Smooth muscle cell (in vitro differentiated cells): Measurements from ENCODE around the gene TRIM24. TPM values are rescaled to one million over a fixed set of nuclear protein-coding genes. Genes with fewer than 3 reads are reported as not detected.

Experiments used
- DNase-seq: peaks from one replicate; lab custom pipeline; 2025; ENCODE audit not compliant: unreplicated experiment; lab: John Stamatoyannopoulos, UW
- H2AFZ ChIP-seq: fragments of 200-600 bp; sonication (generic); 2 replicates; pipeline ENCODE4 v1.6.0; 2016; ENCODE audit warnings: antibody characterized with exemption, low read depth, mild to moderate bottlenecking
- H3F3A ChIP-seq: fragments of 200-600 bp; sonication (generic); 2 replicates; pipeline ENCODE4 v1.6.0; 2017; ENCODE audit warnings: antibody characterized with exemption, low read depth
- H3K27ac ChIP-seq: fragments of 200-600 bp; sonication (generic); 2 replicates; pipeline ENCODE4 v1.5.1; 2016; ENCODE audit warnings: low read depth, mild to moderate bottlenecking
- H3K27me3 ChIP-seq: fragments of 200-600 bp; sonication (generic); 2 replicates; pipeline ENCODE4 v1.6.1; 2016; ENCODE audit warnings: low read depth, mild to moderate bottlenecking
- H3K36me3 ChIP-seq: fragments of 200-600 bp; sonication (generic); 2 replicates; pipeline ENCODE4 v1.5.1; 2016; ENCODE audit warnings: low read depth
- H3K4me1 ChIP-seq: fragments of 200-600 bp; sonication (generic); 2 replicates; pipeline ENCODE4 v1.5.1; 2016; ENCODE audit warnings: low read depth
- H3K4me2 ChIP-seq: fragments of 200-600 bp; sonication (generic); 2 replicates; pipeline ENCODE4 v1.6.0; 2016; ENCODE audit warnings: mild to moderate bottlenecking
- H3K4me3 ChIP-seq: fragments of 200-600 bp; sonication (generic); 2 replicates; pipeline ENCODE4 v1.5.1; 2016; ENCODE audit warnings: mild to moderate bottlenecking
- H3K79me2 ChIP-seq: fragments of 200-600 bp; sonication (generic); 2 replicates; pipeline ENCODE4 v1.6.0; 2016; ENCODE audit warnings: low read depth, mild to moderate bottlenecking
- H3K9ac ChIP-seq: fragments of 200-600 bp; sonication (generic); 2 replicates; pipeline ENCODE4 v1.6.0; 2016; ENCODE audit warnings: low read depth
- H3K9me3 ChIP-seq: fragments of 200-600 bp; sonication (generic); replicated peaks from 2 replicates; pipeline ENCODE4 v1.5.1; 2016; ENCODE audit warnings: low read depth
- H4K20me1 ChIP-seq: fragments of 200-600 bp; sonication (generic); 2 replicates; pipeline ENCODE4 v1.6.0; 2016; ENCODE audit warnings: low read depth
- WGBS: methylation state at CpG from one replicate; pipeline ENCODE4 v1.1.7; 2016; ENCODE audit warnings: low lambda C conversion rate; 5-methylcytosine and 5-hydroxymethylcytosine counted together
- polyA plus RNA-seq: library from polyadenylated mRNA; unstranded; fragments of >200 nt; fragmentation: Nextera tagmentation; extraction: Ambion mirVana; gene quantifications from 2 replicates; pipeline ENCODE4 v1.2.1, GENCODE V29; 2016
- total RNA-seq: library from RNA; depleted of rRNA; stranded (reverse); fragments of >200 nt; gene quantifications from 2 replicates; pipeline ENCODE4 v1.2.3, GENCODE V29; 2014
- TF ChIP-seq, protein P1 (sequence below): fragments of 200-600 bp; sonication (generic); IDR thresholded peaks from 2 replicates; pipeline ENCODE4 v1.5.1; 2017; ENCODE audit warnings: borderline replicate concordance, mild to moderate bottlenecking, antibody characterized with exemption; ENCODE audit not compliant: insufficient read depth, poor library complexity, severe bottlenecking

Gene TRIM24
- total and polyA plus RNA-seq, 2 experiments from 2014 or later = 24.9 to 60.7 TPM

DNA sequence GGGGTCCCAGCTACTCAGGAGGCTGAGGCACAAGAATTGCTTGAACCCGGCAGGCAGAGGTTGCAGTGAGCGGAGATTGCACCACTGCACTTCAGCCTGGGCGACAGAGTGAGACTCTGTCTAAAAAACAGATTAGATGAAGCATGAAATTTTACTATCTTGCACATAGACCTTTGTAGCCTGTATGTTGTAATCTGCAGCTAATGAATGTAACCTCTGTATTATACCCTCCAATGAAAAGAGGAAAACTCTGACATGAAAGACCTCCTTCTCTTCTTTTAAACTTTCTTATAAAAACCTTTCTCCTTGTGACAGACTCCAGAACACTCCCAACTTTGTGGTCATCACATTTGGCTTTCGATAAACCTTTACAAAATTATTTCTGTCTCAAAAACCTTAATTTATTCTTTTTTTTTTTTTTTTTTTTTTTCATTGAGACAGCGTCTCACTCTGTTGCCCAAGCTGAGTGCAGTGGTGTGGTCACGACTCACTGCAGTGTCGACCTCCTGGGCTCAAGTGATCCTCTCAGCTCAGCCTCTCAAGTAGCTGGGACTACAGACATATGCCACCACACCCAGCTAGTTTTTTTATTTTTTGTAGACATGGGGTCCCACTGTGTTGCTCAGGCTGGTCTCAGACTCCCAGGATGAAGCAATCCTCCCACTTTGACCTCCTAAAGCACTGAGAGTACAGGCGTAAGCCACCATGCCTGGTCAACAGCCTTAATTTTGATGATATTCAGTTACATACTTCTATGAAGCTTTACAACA, 143.7 kb downstream of the TRIM24 start:
- Histone ChIP-seq H3K4me2 (no peak overlapping the region), H3K9me3 (no peaks in the 10 kb centered on the region), H3K27ac (no peak overlapping the region), H3K9ac (no peak overlapping the region), H2AFZ (no peak overlapping the region), H3K27me3 (no peaks in the 10 kb centered on the region), H3K4me3 (no peak overlapping the region), H3K36me3 (no peaks in the 10 kb centered on the region), H4K20me1 (no peaks in the 10 kb centered on the region), H3K4me1 (no peaks in the 10 kb centered on the region), H3K79me2 (no peaks in the 10 kb centered on the region), H3F3A (no peaks in the 10 kb centered on the region)
- TF ChIP-seq, protein P1, sequence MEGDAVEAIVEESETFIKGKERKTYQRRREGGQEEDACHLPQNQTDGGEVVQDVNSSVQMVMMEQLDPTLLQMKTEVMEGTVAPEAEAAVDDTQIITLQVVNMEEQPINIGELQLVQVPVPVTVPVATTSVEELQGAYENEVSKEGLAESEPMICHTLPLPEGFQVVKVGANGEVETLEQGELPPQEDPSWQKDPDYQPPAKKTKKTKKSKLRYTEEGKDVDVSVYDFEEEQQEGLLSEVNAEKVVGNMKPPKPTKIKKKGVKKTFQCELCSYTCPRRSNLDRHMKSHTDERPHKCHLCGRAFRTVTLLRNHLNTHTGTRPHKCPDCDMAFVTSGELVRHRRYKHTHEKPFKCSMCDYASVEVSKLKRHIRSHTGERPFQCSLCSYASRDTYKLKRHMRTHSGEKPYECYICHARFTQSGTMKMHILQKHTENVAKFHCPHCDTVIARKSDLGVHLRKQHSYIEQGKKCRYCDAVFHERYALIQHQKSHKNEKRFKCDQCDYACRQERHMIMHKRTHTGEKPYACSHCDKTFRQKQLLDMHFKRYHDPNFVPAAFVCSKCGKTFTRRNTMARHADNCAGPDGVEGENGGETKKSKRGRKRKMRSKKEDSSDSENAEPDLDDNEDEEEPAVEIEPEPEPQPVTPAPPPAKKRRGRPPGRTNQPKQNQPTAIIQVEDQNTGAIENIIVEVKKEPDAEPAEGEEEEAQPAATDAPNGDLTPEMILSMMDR = no peak
- 77% methylated on average over 8 of the region's 8 CpGs for WGBS
- DNase-seq = no peak

DNA sequence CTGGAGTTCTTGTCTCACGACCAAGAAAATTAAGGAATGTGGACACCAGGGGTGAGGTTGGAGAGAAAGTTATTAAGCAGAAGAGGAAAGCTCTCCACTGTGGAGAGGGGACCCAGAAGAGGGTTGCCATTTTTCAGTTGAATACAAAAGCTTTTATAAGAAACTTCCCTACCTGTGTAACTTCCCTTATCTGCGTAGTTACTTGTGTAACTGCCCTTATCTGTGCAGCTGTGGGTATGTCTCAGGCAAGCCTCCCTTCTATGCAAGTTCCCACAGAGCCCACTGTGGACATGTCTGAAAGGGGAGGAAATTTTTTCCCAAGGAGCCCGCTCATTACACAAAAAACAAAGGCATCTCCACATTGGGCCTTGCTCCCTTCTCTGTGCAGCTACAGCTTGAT, 146.2 kb downstream of the TRIM24 start:
- Histone ChIP-seq H3K27me3 (no peaks in the 10 kb centered on the region), H3K4me3 (no peak overlapping the region), H3F3A (no peaks in the 10 kb centered on the region), H3K27ac (no peak overlapping the region), H3K9ac (no peak overlapping the region), H3K9me3 (no peaks in the 10 kb centered on the region), H3K79me2 (no peaks in the 10 kb centered on the region), H3K4me1 (no peaks in the 10 kb centered on the region), H2AFZ (no peak overlapping the region), H3K36me3 (no peaks in the 10 kb centered on the region), H4K20me1 (no peaks in the 10 kb centered on the region), H3K4me2 (no peak overlapping the region)
- WGBS = 97% methylated on average over 3 of the region's 3 CpGs
- TF ChIP-seq, protein P1 = no peak
- no peak for DNase-seq

DNA sequence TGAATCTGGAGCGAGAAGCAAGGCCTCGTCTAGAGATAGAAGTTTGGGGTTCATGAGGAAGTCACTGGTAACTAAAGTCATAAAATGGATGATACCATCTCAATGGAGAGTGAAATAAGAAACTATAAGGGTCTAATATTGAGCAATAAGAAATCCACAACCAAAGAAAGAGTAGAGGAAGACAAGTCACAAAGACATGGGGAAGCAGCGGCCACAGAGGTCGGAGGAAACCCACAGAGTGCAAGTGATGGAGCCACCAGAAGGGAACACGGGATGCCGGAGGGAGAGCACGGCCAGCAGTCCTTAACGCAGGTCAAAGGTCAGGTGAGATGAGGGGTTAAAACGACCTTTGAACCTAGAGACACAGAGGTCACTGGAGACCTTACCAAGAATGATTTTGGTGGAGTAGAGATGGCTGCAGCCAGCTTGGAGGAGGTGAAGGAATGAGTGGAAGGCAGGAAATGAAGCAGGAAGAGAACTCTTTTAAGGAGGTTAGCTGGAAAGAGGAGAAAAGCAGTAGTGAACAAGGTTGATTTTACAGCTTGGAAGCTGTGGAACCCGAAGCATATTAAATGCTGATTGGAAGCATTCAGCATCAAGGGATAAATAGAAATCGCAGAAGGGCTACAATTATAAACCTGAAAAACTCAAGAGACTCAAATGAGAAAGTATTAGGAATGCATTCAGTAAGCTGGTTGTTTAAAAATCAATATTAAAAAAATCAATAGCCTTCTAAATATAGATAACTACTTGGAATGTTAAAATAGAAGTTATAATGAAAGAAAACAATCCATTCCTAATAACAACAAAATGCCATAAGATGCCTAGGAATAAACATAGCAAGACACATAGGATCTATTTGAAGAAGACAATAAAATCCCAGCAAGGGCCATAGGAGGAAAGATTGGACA, 147.4 kb downstream of the TRIM24 start:
- Histone ChIP-seq H3K79me2 (no peaks in the 10 kb centered on the region), H3K4me3 (no peak overlapping the region), H3K4me2 (peak overlapping the region; percentile 52), H3K27me3 (no peaks in the 10 kb centered on the region), H3K36me3 (no peaks in the 10 kb centered on the region), H3K27ac (peak overlapping the region; percentile 69), H3F3A (no peaks in the 10 kb centered on the region), H3K9ac (no peak overlapping the region), H4K20me1 (no peaks in the 10 kb centered on the region), H3K4me1 (no peaks in the 10 kb centered on the region), H2AFZ (peak overlapping the region; percentile 35), H3K9me3 (no peaks in the 10 kb centered on the region)
- TF ChIP-seq, protein P1 = no peak
- 94% methylated on average over 11 of the region's 11 CpGs for WGBS
- DNase-seq = no peak
